GM19025 (cell line): Measurements from ENCODE around the gene ABHD16B.
A peak's percentile ranks its signal among the peaks of the same experiment; 100 is the strongest.
"Not testable (repeated sequence)": the region's sequence is repeated elsewhere in the genome, so short reads cannot be mapped to it uniquely, and the experiment has no call there.

Experiments used
- ATAC-seq: cut with Tn5 transposase; IDR thresholded peaks from one replicate; pipeline ENCODE4 v1.9.1; 2021; ENCODE audit warnings: mild to moderate bottlenecking, low read depth, moderate library complexity; ENCODE audit not compliant: unreplicated experiment

The ABHD16B gene

GRCh38 chr20:63833776-63834490 lies 27.4 kb upstream of the ABHD16B start:
- ATAC-seq = no peak

- ATAC-seq = no peak
Measured at GRCh38 chr20:63834491-63834880, 26.8 kb upstream of the ABHD16B start.

GRCh38 chr20:63835021-63835858 lies 26.1 kb upstream of the ABHD16B start:
- ATAC-seq = no peak

GRCh38 chr20:63836458-63837344 lies 24.6 kb upstream of the ABHD16B start:
- no peak for ATAC-seq

GRCh38 chr20:63837479-63837878 lies 23.8 kb upstream of the ABHD16B start:
- no peak for ATAC-seq

- ATAC-seq = no peak
Measured at GRCh38 chr20:63839620-63840019, 21.7 kb upstream of the ABHD16B start.

- no peak for ATAC-seq
Measured at GRCh38 chr20:63840405-63840828, 20.9 kb upstream of the ABHD16B start.

GRCh38 chr20:63842258-63842657 lies 19.0 kb upstream of the ABHD16B start:
- ATAC-seq = no peak

- no peak for ATAC-seq
Measured at GRCh38 chr20:63843222-63843621, 18.1 kb upstream of the ABHD16B start.

- no peak for ATAC-seq
Measured at GRCh38 chr20:63843778-63844177, 17.5 kb upstream of the ABHD16B start.

GRCh38 chr20:63844511-63844991 lies 16.7 kb upstream of the ABHD16B start:
- ATAC-seq = no peak

- ATAC-seq = no peak
Measured at GRCh38 chr20:63846128-63846771, 15.0 kb upstream of the ABHD16B start.

- ATAC-seq = no peak
Measured at GRCh38 chr20:63846888-63847236, 14.4 kb upstream of the ABHD16B start.

- no peak for ATAC-seq
Measured at GRCh38 chr20:63847237-63848002, 13.9 kb upstream of the ABHD16B start.

GRCh38 chr20:63848003-63848911 lies 13.0 kb upstream of the ABHD16B start:
- no peak for ATAC-seq

- ATAC-seq = peak; percentile 61
Measured at GRCh38 chr20:63850689-63851547, 10.4 kb upstream of the ABHD16B start.

- ATAC-seq = not testable (repeated sequence)
Measured at GRCh38 chr20:63851548-63851943, 9.8 kb upstream of the ABHD16B start.

- ATAC-seq = not testable (repeated sequence)
Measured at GRCh38 chr20:63853733-63854068, 7.6 kb upstream of the ABHD16B start.
